ENCODE results near the gene TRIM62.

Gene TRIM62

DNA sequence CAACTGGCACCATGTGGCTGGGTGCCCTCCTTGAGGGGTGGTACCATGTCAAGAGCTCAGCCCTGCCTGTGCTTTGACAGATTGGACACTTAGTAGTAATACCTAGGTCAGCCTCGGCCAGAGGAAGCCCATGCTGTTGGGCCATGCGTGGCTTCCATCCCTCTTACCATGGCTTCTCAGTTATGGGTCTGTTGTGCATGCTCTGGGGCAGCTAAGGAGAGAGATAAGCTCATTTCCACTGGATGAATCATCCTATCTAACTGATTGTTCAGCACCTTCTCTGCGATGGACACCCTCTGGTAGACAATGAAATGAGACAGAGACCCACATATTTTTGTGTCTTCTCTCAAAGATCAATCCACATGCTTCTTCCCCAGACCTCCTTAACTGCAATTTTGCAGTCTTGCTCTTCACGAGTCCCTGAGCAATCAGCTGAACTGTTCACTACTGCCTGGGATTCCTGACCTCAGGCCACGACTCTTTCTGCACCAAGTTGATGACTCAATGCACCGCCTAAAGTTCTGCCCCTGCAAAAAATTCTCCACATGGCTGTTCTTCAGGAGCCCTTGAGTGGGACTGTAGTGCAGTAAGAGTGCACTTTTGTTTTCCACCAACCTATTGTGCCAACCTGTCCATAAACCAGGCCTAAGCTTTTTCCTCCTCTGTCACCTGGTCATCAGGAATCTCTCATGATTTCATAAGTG is 6.9 kb upstream of the TRIM62 start:
- Mint-ChIP-seq H3K27me3 (peaks cover 12% of the 10 kb centered on the region), H3K4me3 (no peak overlapping the region), H3K9me3 (no peaks in the 10 kb centered on the region), H3K36me3 (ENCODE audit: low read depth) (no peaks in the 10 kb centered on the region), H3K27ac (no peak overlapping the region), H3K4me1 (ENCODE audit: low read depth) (peaks cover 6% of the 10 kb centered on the region)
- no peak for DNase-seq

DNA sequence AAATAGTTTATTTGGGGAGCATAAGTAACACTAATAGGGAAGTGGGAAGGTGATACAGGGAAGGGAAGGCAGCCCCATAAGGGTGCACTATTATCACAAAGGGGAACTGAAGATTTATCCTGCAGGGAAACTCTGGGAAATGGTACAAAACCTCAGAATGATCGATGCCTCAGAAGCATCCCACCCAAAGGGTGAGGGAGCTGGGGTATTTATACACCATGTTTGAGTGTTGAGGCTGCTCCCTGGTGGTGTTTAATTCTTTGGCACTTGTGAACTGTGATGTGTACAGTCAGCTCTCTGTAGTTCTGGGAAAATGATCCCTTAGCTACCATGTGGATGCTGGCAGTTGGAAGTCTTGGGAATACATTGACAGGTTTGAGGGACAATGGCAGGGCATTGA is 5.1 kb upstream of the TRIM62 start:
- Mint-ChIP-seq H3K9me3 (no peaks in the 10 kb centered on the region), H3K4me3 (no peak overlapping the region), H3K27me3 (peaks cover 9% of the 10 kb centered on the region), H3K36me3 (ENCODE audit: low read depth) (no peaks in the 10 kb centered on the region), H3K4me1 (ENCODE audit: low read depth) (peaks cover 17% of the 10 kb centered on the region), H3K27ac (no peak overlapping the region)
- no peak for DNase-seq

DNA sequence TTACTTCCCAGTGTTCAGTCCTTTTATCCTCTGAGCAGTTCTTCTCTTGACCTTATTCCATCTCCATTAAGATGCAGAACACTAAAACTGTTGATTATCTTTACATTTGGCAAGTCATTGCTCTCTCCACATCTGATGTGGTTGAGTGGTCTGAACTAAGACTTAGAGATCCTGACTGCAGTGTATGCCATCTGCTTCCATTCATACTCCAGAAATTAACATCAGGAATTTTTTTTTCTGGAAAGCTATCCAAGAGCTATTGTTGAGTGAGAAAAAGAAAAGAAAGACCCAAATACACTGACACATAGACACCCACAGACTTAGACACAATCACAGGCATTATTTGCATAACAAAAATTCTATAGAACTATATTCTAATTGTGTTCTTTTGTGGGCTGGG is 3.7 kb upstream of the TRIM62 start:
- H3K4me3 Mint-ChIP-seq = no peak overlapping the region
- no peak overlapping the region for H3K27ac Mint-ChIP-seq
- H3K27me3 Mint-ChIP-seq = peaks cover 9% of the 10 kb centered on the region

DNA sequence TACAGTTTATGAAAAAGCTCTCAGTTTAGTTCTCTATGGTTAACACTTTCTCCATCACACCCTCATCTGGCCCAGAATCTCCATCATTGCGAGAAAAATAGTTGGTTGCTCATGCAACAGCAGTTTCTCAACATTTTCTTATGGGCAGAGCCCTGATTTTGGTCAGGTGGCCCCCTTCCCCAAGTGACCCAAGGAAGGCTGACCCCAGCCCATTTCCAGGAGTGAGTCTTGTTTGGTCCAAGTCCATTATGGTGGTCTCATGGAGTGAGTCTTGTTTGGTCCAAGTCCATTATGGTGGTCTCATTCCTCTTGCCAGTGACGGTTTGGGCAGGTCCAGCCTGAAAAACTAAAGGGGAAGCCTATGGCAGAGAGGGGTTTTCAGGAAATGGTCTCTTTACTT is 1.5 kb upstream of the TRIM62 start:
- Mint-ChIP-seq H3K27me3 (peaks cover 9% of the 10 kb centered on the region), H3K27ac (no peak overlapping the region), H3K9me3 (no peaks in the 10 kb centered on the region), H3K4me1 (ENCODE audit: low read depth) (peaks cover 28% of the 10 kb centered on the region), H3K4me3 (no peak overlapping the region), H3K36me3 (ENCODE audit: low read depth) (peaks cover 2% of the 10 kb centered on the region)
- no peak for DNase-seq

More for the DNA sequence above, 3.7 kb upstream of the TRIM62 start:
- H3K36me3 Mint-ChIP-seq (ENCODE audit: low read depth) = no peaks in the 10 kb centered on the region
- H3K4me1 Mint-ChIP-seq (ENCODE audit: low read depth) = peaks cover 18% of the 10 kb centered on the region
- DNase-seq = no peak
- H3K9me3 Mint-ChIP-seq = no peaks in the 10 kb centered on the region

DNA sequence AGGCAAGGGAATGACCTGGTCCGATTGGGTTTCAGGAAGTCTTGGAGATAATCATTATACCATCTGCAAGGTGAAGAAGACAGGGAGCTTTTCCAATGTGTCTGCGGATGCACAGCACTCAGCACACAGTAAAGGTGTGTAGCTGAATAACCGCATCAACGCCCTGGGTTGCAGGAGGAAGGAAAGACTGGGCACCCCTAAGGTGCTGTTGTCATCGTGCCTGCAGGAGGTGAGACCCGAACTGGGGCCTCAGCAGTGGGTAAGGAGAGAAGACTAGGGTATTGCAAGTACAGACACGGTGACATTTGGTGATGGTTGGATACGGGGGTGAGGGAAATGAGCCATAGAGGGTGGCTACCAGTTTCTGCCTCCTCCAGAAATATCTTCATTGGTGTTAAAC is 1.1 kb upstream of the TRIM62 start:
- Mint-ChIP-seq H3K9me3 (no peaks in the 10 kb centered on the region), H3K4me3 (no peak overlapping the region), H3K27ac (no peak overlapping the region), H3K36me3 (ENCODE audit: low read depth) (peaks cover 2% of the 10 kb centered on the region), H3K4me1 (ENCODE audit: low read depth) (peaks cover 28% of the 10 kb centered on the region), H3K27me3 (peaks cover 9% of the 10 kb centered on the region)
- DNase-seq = no peak

DNA sequence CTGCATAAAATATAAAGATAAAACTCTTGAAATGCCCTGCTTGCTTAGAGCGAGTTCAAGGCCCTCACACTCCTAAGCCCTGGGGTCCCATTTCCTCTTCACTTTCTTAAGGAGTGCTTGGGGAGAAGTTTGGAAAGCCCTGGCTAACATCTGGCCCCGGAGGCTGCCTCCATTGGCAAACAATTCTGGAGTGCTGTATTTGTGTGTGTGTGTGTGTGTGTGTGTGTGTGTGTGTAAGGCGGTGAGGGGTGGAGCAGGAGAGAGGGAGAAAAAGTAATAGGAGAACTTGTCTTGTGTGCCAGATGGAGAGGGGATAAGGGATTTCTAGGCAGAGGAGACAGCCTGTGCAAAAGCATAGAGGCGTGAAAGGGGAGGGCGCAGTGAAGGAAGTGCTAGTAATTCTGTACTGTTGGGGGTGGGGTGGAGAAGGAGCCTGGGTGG is 578 bp upstream of the TRIM62 start:
- peaks cover 9% of the 10 kb centered on the region for H3K27me3 Mint-ChIP-seq
- peaks cover 28% of the 10 kb centered on the region for H3K4me1 Mint-ChIP-seq (ENCODE audit: low read depth)
- H3K4me3 Mint-ChIP-seq = peak overlapping the region; percentile 83
- DNase-seq = no peak
- no peaks in the 10 kb centered on the region for H3K9me3 Mint-ChIP-seq
- no peak overlapping the region for H3K27ac Mint-ChIP-seq
- H3K36me3 Mint-ChIP-seq (ENCODE audit: low read depth) = peaks cover 2% of the 10 kb centered on the region

DNA sequence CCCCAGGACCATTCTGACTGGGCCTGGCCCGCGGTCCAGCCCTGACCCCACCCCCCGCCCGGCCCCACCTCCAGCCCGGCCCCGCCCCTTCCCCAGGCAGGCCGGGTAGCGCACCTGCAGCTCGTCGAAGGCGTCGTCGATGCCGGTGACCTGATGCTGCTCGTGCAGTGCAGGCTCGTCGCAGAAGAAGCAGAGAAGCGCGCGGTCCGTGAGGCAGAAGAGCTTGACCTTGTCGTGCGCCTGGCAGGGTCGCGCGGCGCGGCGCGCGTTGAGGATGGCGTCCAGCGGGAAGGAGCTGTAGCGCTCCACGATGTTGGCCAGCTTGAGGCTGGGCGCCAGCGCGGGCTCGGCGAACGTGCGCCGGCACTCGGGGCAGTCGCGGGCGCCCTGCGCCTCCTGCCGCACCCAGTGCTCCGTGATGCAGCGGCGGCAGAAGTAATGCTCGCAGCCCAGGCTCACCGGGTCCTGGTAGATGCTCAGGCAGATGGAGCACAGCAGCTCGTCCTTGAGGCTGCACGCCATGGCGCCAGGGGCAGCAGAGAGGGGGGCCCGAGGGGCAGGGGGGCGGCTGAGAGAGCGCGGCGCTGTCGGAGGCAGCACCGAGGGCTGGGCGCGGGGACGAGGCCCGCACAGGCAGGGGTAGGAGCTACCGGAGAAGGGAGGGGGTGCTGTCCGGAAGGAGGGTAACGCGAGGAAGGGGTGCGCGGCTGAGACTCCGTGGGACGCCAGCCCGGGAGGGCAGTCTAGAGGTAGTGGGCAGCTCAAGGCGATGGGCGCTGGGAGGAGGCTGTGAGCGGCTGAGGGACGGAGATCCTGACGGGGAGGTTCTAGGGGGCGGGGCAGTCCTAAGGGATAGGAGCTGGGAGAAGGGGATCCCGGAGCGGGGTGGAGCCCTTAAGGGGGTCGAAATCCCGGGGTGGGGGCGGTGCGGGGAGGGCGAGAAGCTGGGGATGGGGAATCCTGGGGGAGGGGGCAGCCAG is 642 bp downstream of the TRIM62 start:
- H3K4me3 Mint-ChIP-seq = peak overlapping the region; percentile 83
- H3K27ac Mint-ChIP-seq = peak overlapping the region; percentile 76
- H3K27me3 Mint-ChIP-seq = peaks cover 9% of the 10 kb centered on the region
- H3K9me3 Mint-ChIP-seq = no peaks in the 10 kb centered on the region
- peaks cover 28% of the 10 kb centered on the region for H3K4me1 Mint-ChIP-seq (ENCODE audit: low read depth)
- peaks cover 2% of the 10 kb centered on the region for H3K36me3 Mint-ChIP-seq (ENCODE audit: low read depth)
- DNase-seq = peak; percentile 84

DNA sequence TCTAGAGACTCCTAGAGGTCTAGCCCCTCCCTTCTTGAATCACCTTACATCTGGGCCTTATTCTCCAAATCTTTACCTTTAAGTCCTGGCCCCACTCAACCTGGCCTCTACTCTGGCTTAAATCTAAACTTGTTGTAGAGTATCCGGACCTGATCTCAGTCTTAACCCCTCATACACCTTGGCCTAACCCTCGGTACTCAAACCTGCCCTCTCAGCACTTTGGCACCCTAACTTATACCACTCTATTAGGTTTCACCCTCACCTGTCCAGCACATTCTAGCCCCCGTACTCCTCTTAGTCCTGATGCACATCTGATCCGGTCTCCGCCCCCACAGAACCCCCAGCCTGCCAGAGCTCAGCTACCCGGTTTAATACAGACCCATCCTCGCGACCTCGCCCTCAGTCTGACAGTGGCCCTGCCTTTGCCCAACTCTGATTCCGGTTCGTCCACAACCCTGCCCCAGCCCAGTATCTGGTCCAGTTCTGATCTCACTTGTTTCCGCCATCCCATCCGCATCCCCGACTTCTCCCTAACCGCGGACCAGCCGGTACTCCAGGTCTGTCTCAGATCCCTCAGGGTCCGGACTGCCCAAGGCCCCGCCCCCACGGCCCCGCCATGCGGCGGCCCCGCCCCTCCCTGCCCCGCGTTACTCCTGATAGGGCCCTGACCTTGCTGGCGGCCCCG is 1.5 kb downstream of the TRIM62 start:
- Mint-ChIP-seq H3K36me3 (ENCODE audit: low read depth) (peaks cover 5% of the 10 kb centered on the region), H3K4me1 (ENCODE audit: low read depth) (peaks cover 28% of the 10 kb centered on the region), H3K27ac (peak overlapping the region; percentile 79), H3K27me3 (peaks cover 4% of the 10 kb centered on the region), H3K9me3 (no peaks in the 10 kb centered on the region), H3K4me3 (peak overlapping the region; percentile 60)
- DNase-seq = no peak

DNA sequence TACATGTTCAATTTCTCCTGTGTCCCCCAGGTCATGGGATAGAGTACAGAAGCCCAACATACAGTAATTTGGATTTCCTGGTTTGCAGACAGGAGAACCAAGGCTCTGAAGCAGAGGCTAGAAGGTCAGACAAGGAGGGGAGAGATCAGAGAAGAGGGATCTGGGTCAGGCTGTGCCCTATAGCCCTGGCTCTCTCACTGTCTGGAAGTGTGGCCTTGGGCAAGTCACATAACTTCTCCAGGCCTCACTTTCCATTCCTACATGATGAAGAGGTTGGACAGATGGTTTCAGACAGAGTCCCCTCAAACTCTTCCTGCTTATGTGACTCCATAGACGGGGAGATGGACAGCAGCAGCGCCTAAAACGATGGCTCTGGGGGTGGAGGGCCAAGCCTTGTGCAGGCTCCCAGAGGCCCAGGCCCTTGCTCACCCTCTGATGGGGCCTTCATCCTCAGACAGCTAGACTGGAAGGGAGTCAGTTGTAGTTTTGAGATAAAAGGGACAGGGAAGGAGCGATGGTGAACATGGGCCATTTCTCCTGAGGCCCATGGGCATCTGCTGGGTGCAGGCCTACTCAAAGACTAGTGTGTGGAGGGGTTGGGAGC is 2.9 kb downstream of the TRIM62 start:
- no peak for DNase-seq
- H3K36me3 Mint-ChIP-seq (ENCODE audit: low read depth) = peaks cover 5% of the 10 kb centered on the region
- no peaks in the 10 kb centered on the region for H3K9me3 Mint-ChIP-seq
- peaks cover 3% of the 10 kb centered on the region for H3K27me3 Mint-ChIP-seq
- H3K4me3 Mint-ChIP-seq = no peak overlapping the region
- no peak overlapping the region for H3K27ac Mint-ChIP-seq
- peaks cover 28% of the 10 kb centered on the region for H3K4me1 Mint-ChIP-seq (ENCODE audit: low read depth)

DNA sequence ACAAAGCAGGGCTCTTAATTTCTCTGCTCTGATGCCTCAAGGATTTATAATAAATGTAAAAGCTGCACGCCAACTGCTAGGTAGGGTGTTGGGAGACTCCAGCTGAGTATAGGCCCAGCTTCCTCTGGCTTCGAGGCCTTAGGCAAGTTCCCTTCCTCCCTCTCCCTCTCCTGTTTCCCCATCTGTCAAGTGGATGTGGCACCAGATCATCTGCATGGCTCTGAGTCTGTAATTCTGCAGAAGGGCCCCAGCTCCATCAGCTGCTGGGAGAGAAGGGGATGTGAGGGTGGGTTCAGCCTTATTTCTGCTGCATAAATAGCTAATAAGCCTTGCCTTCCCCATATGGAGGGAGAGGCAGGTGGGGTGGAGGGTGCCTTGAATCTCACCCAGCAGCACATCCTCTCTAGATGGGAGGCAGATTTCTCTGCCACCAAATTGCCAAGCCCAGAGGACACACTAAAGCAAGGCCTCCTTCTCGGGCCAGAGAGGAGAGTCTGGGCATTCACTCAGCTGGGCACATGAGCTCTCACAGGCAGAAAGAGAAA is 3.8 kb downstream of the TRIM62 start:
- H3K4me3 Mint-ChIP-seq = no peak overlapping the region
- no peaks in the 10 kb centered on the region for H3K9me3 Mint-ChIP-seq
- peaks cover 5% of the 10 kb centered on the region for H3K36me3 Mint-ChIP-seq (ENCODE audit: low read depth)
- H3K27ac Mint-ChIP-seq = no peak overlapping the region
- H3K27me3 Mint-ChIP-seq = peaks cover 3% of the 10 kb centered on the region
- no peak for DNase-seq
- peaks cover 31% of the 10 kb centered on the region for H3K4me1 Mint-ChIP-seq (ENCODE audit: low read depth)

DNA sequence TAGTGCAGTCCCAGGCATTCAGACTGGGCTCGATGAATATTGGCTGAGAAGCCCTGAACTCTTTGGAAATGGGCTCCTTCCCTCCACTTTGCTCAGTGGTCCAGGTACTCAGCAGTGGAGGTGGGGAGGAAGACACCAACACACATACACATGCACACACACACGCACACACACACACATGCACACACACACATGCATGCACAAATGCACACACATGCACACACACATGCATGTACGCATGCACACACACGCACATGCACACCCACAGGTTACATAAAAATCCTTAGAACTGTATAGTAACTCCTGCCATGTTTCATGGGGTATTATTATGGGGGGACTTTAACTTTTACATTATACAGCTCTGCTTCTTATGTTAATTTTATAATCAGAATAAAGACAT is 5.0 kb downstream of the TRIM62 start:
- Mint-ChIP-seq H3K9me3 (no peaks in the 10 kb centered on the region), H3K4me3 (no peak overlapping the region), H3K4me1 (ENCODE audit: low read depth) (peaks cover 25% of the 10 kb centered on the region), H3K27ac (no peak overlapping the region), H3K36me3 (ENCODE audit: low read depth) (peaks cover 5% of the 10 kb centered on the region), H3K27me3 (no peaks in the 10 kb centered on the region)
- no peak for DNase-seq

DNA sequence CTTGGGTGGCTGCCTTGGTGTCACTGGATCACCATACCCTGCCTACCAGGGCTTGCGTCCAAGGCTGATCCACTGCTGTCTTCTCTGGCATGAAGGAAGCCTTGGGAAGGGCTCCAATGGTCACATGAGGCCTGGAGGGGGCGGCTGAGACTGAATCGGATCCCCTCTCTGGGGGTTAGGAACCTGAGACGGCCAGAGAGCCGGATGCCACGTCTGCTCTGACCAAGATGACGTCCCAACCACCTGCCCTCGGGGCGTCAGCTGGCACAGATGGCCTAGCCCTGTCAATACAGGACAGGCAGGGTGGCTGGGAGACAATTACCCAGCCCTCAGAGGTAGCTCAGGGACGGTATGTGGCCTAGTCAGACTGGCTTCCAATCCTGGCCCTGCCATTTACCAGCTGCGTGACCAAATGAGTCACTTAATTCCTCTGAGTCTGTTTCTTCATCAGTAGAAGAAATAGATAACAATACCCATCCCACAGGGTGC is 5.4 kb downstream of the TRIM62 start:
- Mint-ChIP-seq H3K27ac (no peak overlapping the region), H3K4me1 (ENCODE audit: low read depth) (peaks cover 24% of the 10 kb centered on the region), H3K9me3 (no peaks in the 10 kb centered on the region), H3K27me3 (no peaks in the 10 kb centered on the region), H3K36me3 (ENCODE audit: low read depth) (peaks cover 5% of the 10 kb centered on the region), H3K4me3 (no peak overlapping the region)
- DNase-seq = no peak

DNA sequence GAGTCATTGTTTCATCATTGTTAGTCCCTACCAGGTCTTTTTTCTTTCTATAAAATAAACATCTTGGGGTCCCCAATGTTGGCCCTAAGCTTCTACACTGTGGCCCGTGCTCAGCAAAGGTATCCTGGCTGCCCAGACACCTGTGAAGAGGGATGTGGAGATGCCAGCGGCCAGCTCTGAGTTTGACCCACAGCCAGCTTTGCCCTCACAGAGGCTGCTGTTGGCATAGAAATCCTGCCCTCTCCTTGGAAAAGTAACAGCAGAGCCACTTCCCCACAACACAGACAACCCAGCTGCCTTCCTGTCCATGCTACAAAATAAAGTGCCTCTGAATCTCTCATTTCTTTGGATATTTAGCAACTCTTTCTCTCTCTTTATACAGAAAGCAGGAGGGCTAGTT is 6.0 kb downstream of the TRIM62 start:
- H3K27ac Mint-ChIP-seq = no peak overlapping the region
- no peaks in the 10 kb centered on the region for H3K27me3 Mint-ChIP-seq
- no peaks in the 10 kb centered on the region for H3K9me3 Mint-ChIP-seq
- no peak for DNase-seq
- peaks cover 22% of the 10 kb centered on the region for H3K4me1 Mint-ChIP-seq (ENCODE audit: low read depth)
- no peak overlapping the region for H3K4me3 Mint-ChIP-seq
- H3K36me3 Mint-ChIP-seq (ENCODE audit: low read depth) = peaks cover 8% of the 10 kb centered on the region

DNA sequence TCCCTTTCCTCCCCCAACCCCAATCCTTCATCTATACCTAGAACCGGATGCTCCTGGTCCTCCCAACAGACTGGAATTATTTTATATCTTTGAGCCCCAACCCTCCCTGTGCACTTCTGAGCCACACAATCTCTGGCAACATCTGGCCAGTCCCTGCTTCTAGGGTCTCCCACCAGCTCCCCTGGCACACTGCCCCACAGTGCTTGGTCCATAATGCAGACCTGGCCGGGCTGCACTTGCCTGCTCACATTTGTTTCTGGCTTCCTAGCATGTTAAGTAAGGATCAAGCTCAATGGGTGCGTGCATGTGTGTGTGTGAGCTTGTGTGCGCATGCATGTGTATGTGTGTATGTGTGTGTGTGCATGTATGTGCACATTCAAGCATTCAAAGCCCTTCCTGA is 8.8 kb downstream of the TRIM62 start:
- H3K27ac Mint-ChIP-seq = no peak overlapping the region
- H3K9me3 Mint-ChIP-seq = no peaks in the 10 kb centered on the region
- H3K27me3 Mint-ChIP-seq = no peaks in the 10 kb centered on the region
- H3K4me1 Mint-ChIP-seq (ENCODE audit: low read depth) = peaks cover 9% of the 10 kb centered on the region
- H3K4me3 Mint-ChIP-seq = no peak overlapping the region
- DNase-seq = no peak
- H3K36me3 Mint-ChIP-seq (ENCODE audit: low read depth) = peaks cover 8% of the 10 kb centered on the region

All from activated T-cell treated with anti-CD3 and anti-CD28 coated beads, Interleukin-2, amount 50 U/mL, for 24 hours (primary cell).